ENCODE measurements around the gene B9D1. TPM values are rescaled to one million over a fixed set of nuclear protein-coding genes. Genes with fewer than 3 reads are reported as not detected.

Gene B9D1
- total and polyA plus RNA-seq, 2 of the 13 experiments (the other 11 are each of a cell fraction or from before 2014, with no cell fraction given) = 27.7 to 31.1 TPM

- TF ChIP-seq ZNF687 (CRISPR knock-in tag; IDR thresholded peaks at IDR 0.05) (peak; percentile 48; the same call in 1 of the 2 replicates), SAP130 (CRISPR knock-in tag; IDR thresholded peaks at IDR 0.05; ENCODE audit: low read depth) (peak; percentile 27; the same call in 1 of the 2 replicates), ZNF484 (CRISPR knock-in tag; IDR thresholded peaks at IDR 0.05; ENCODE audit: borderline replicate concordance, low read depth) (no peak), GABPA (IDR thresholded peaks at IDR 0.05; ENCODE audit: low read depth, low read length) (no peak), GABPA (CRISPR knock-in tag; IDR thresholded peaks at IDR 0.05; ENCODE audit: low read depth) (peak; percentile 57), ZNF329 (CRISPR knock-in tag; IDR thresholded peaks at IDR 0.05; ENCODE audit: low read depth) (no peak), MIER2 (CRISPR knock-in tag; IDR thresholded peaks at IDR 0.05) (no peak), HMGA1 (CRISPR knock-in tag; conservative IDR thresholded peaks at IDR 0.05) (no peak), ATF7 (IDR thresholded peaks at IDR 0.05) (peak; percentile 69), ATF7 (CRISPR knock-in tag; IDR thresholded peaks at IDR 0.05) (no peak), ZNF646 (CRISPR knock-in tag; IDR thresholded peaks at IDR 0.05) (no peak), CHD2 (IDR thresholded peaks at IDR 0.05; ENCODE audit: low read depth, low read length) (no peak), ZBTB38 (CRISPR knock-in tag; IDR thresholded peaks at IDR 0.05) (peak; percentile 57; the same call in 1 of the 2 replicates), ETV5 (CRISPR knock-in tag; IDR thresholded peaks at IDR 0.05; ENCODE audit: borderline replicate concordance) (peak; percentile 45; the same call in 1 of the 2 replicates), ZSCAN25 (CRISPR knock-in tag; IDR thresholded peaks at IDR 0.05) (no peak), MYPOP (CRISPR knock-in tag; IDR thresholded peaks at IDR 0.05) (no peak), NONO (IDR thresholded peaks at IDR 0.05) (no peak), NONO (CRISPR knock-in tag; conservative IDR thresholded peaks at IDR 0.05) (no peak), FOSL2 (CRISPR knock-in tag; IDR thresholded peaks at IDR 0.05) (peak; percentile 35), GABPB1 (CRISPR knock-in tag; IDR thresholded peaks at IDR 0.05) (peak; percentile 15; the same call in 1 of the 2 replicates), ZNF20 (CRISPR knock-in tag; IDR thresholded peaks at IDR 0.05) (no peak), ZNF430 (CRISPR knock-in tag; IDR thresholded peaks at IDR 0.05) (no peak)
These were observed 58.3 kb downstream of the B9D1 start (continued) for GRCh38 chr17:19304209-19304608.
